SK-N-SH (cell line): Measurements from ENCODE around the gene SIRT2. TPM values are rescaled to one million over a fixed set of nuclear protein-coding genes. Genes with fewer than 3 reads are reported as not detected.
A peak's percentile ranks its signal among the peaks of the same experiment; 100 is the strongest.

Experiments
- CTCF ChIA-PET: fragments of 300-600, 350-600 bp; formaldehyde crosslinking; extraction: SDS; loops from one replicate; lab custom pipeline; 2021; lab: Yijun Ruan, JAX
- POLR2A ChIA-PET: fragments of 350-600 bp; sonication (Branson Sonifier 250); formaldehyde crosslinking; extraction: SDS; loops from one replicate; lab custom pipeline; 2020; ENCODE audit warnings: antibody characterized with exemption, inconsistent platforms; lab: Yijun Ruan, JAX
- DNase-seq: peaks from one replicate; pipeline ENCODE4 v3.0.0; 2012
- H2AFZ ChIP-seq: fragments of 200-600 bp; sonication (generic); 2 replicates; pipeline ENCODE4 v1.8.1; 2016; ENCODE audit warnings: antibody characterized with exemption, mild to moderate bottlenecking, low read depth
- H3F3A ChIP-seq: fragments of 200-600 bp; sonication (generic); replicated peaks from 2 replicates; pipeline ENCODE3; 2016; ENCODE audit warnings: antibody characterized with exemption, mild to moderate bottlenecking; ENCODE audit not compliant: insufficient read depth
- H3K27ac ChIP-seq, 2 experiments: fragments of 200-500 bp in 1 of 2; fragments of 200-600 bp in 1 of 2; sonication (Bioruptor generic) in 1 of 2; sonication (generic), shearing (Covaris generic) in 1 of 2; 2 replicates each; pipeline versions ENCODE4 v1.5.1 to v1.6.1; 2014 to 2016; ENCODE audit warnings: low read depth in 2 of 2, inconsistent platforms in 1 of 2, low read length in 1 of 2, mild to moderate bottlenecking in 1 of 2, mixed read lengths in 1 of 2
- H3K27me3 ChIP-seq: fragments of 200-600 bp; sonication (generic), shearing (Covaris generic); 2 replicates; pipeline ENCODE4 v1.6.1; 2016; ENCODE audit warnings: mixed run types; ENCODE audit not compliant: insufficient read depth
- H3K36me3 ChIP-seq, 2 experiments: fragments of 200-500 bp in 1 of 2; fragments of 200-600 bp in 1 of 2; sonication (Bioruptor generic) in 1 of 2; sonication (generic) in 1 of 2; replicated peaks in 1 of 2; 2 replicates each; pipeline versions ENCODE3 to v1.5.1; 2014 to 2016; ENCODE audit warnings: low read length in 1 of 2, mild to moderate bottlenecking in 1 of 2; ENCODE audit not compliant: insufficient read depth in 2 of 2, control insufficient read depth in 1 of 2
- H3K4me1 ChIP-seq, 2 experiments: fragments of 200-500 bp in 1 of 2; fragments of 200-600 bp in 1 of 2; sonication (Bioruptor generic) in 1 of 2; sonication (generic), shearing (Covaris generic) in 1 of 2; 2 replicates each; pipeline versions ENCODE4 v1.5.1 to v1.6.1; 2014 to 2016; ENCODE audit warnings: low read depth in 1 of 2, low read length in 1 of 2, mixed run types in 1 of 2; ENCODE audit not compliant: insufficient read depth in 2 of 2, control insufficient read depth in 1 of 2
- H3K4me2 ChIP-seq: fragments of 200-600 bp; sonication (generic), shearing (Covaris generic); 2 replicates; pipeline ENCODE4 v1.6.1; 2017; ENCODE audit warnings: mixed run types
- H3K4me3 ChIP-seq, 2 experiments: fragments of 200-500 bp in 1 of 2; fragments of 200-600 bp in 1 of 2; sonication (Bioruptor generic) in 1 of 2; sonication (generic), shearing (Covaris generic) in 1 of 2; 2 replicates each; pipeline versions ENCODE4 v1.5.1 to v1.8.1; 2014 to 2016; ENCODE audit warnings: low read depth in 2 of 2, inconsistent platforms in 1 of 2, low read length in 1 of 2, mild to moderate bottlenecking in 1 of 2, mixed read lengths in 1 of 2, moderate library complexity in 1 of 2
- H3K79me2 ChIP-seq: fragments of 200-600 bp; sonication (generic); 2 replicates; pipeline ENCODE4 v1.8.1; 2017; ENCODE audit warnings: mild to moderate bottlenecking; ENCODE audit not compliant: insufficient read depth
- H3K9ac ChIP-seq: fragments of 200-600 bp; sonication (generic); 2 replicates; pipeline ENCODE4 v1.6.1; 2017; ENCODE audit warnings: mixed run types
- H3K9me2 ChIP-seq: fragments of 200-600 bp; sonication (generic); 2 replicates; pipeline ENCODE4 v1.6.1; 2017; ENCODE audit warnings: mixed run types
- H3K9me3 ChIP-seq: fragments of 200-600 bp; sonication (generic); 2 replicates; pipeline ENCODE4 v1.6.1; 2017; ENCODE audit warnings: mixed run types, mild to moderate bottlenecking, moderate library complexity
- H4K20me1 ChIP-seq: fragments of 200-600 bp; sonication (generic); 2 replicates; pipeline ENCODE4 v1.6.1; 2017; ENCODE audit warnings: mild to moderate bottlenecking, mixed run types; ENCODE audit not compliant: insufficient read depth
- EP300 ChIP-seq, 2 experiments: IDR thresholded peaks; 2 replicates each; pipeline versions ENCODE4 v1.4.0 to v1.6.1; 2012; ENCODE audit warnings: borderline replicate concordance in 1 of 2, low read depth in 1 of 2, low read length in 1 of 2
- EZH2phosphoT487 ChIP-seq: fragments of 200-600 bp; sonication (generic); IDR thresholded peaks from 2 replicates; pipeline ENCODE4 v1.6.1; 2017; ENCODE audit warnings: low read depth, mixed run types, mild to moderate bottlenecking, antibody characterized with exemption, moderate library complexity, borderline replicate concordance
- FOXJ3 ChIP-seq: sonication (generic); formaldehyde crosslinking; IDR thresholded peaks from 2 replicates; pipeline ENCODE4 v1.5.1; 2020; ENCODE audit warnings: mild to moderate bottlenecking, missing genetic modification reagents
- FOXM1 ChIP-seq: IDR thresholded peaks from 2 replicates; pipeline ENCODE4 v1.4.0; 2012; ENCODE audit warnings: low read depth, mild to moderate bottlenecking
- GATA2 ChIP-seq: sonication (generic); formaldehyde crosslinking; IDR thresholded peaks from 2 replicates; pipeline ENCODE4 v1.5.0; 2020; ENCODE audit warnings: mild to moderate bottlenecking, missing genetic modification reagents
- JUND ChIP-seq: IDR thresholded peaks from 2 replicates; pipeline ENCODE4 v1.4.0; 2012
- MXI1 ChIP-seq: IDR thresholded peaks from 2 replicates; pipeline ENCODE4 v1.6.1; 2012; ENCODE audit warnings: mild to moderate bottlenecking, low read depth, low read length, improper control_type of control experiment
- NFIC ChIP-seq: IDR thresholded peaks from 2 replicates; pipeline ENCODE4 v1.4.0; 2012; ENCODE audit warnings: borderline replicate concordance
- NRF1 ChIP-seq: IDR thresholded peaks from 2 replicates; pipeline ENCODE4 v1.6.1; 2012; ENCODE audit warnings: low read depth, mild to moderate bottlenecking, low read length
- RAD21 ChIP-seq: IDR thresholded peaks from 2 replicates; pipeline ENCODE4 v1.6.1; 2012; ENCODE audit warnings: mild to moderate bottlenecking, low read length
- RCOR1 ChIP-seq: fragments of 150-350 bp; IDR thresholded peaks from 2 replicates; pipeline ENCODE4 v1.6.1; 2017; ENCODE audit warnings: antibody characterized with exemption, low read length
- RXRA ChIP-seq: IDR thresholded peaks from 2 replicates; pipeline ENCODE4 v1.4.0; 2012; ENCODE audit warnings: low read depth, mild to moderate bottlenecking, borderline replicate concordance
- SIN3A ChIP-seq: IDR thresholded peaks from 2 replicates; pipeline ENCODE4 v1.6.1; 2012; ENCODE audit warnings: low read depth, mild to moderate bottlenecking, low read length, moderate library complexity, borderline replicate concordance
- SMC3 ChIP-seq: IDR thresholded peaks from 2 replicates; pipeline ENCODE4 v1.6.1; 2012; ENCODE audit warnings: low read depth, low read length, improper control_type of control experiment
- TAF1 ChIP-seq: IDR thresholded peaks from 2 replicates; pipeline ENCODE4 v1.6.1; 2012; ENCODE audit warnings: low read depth, mild to moderate bottlenecking, low read length, moderate library complexity, borderline replicate concordance
- TCF12 ChIP-seq: IDR thresholded peaks from 2 replicates; pipeline ENCODE4 v1.4.0; 2012
- TEAD4 ChIP-seq: IDR thresholded peaks from 2 replicates; pipeline ENCODE4 v1.4.0; 2012; ENCODE audit warnings: mild to moderate bottlenecking, borderline replicate concordance; ENCODE audit not compliant: insufficient read depth
- WGBS: methylation state at CpG from one replicate; pipeline ENCODE4 v1.1.6; 2017; ENCODE audit warnings: low lambda C conversion rate; 5-methylcytosine and 5-hydroxymethylcytosine counted together
- polyA plus RNA-seq, 3 experiments: library from polyadenylated mRNA; depleted of rRNA; stranded (reverse); fragments of >200 nt; gene quantifications; 2 replicates each; pipeline ENCODE4 v1.2.3, GENCODE V29; 2012
- TF ChIP-seq, protein P1 (sequence below): IDR thresholded peaks from 2 replicates; pipeline ENCODE4 v1.4.0; 2012; ENCODE audit warnings: low read depth, borderline replicate concordance
- TF ChIP-seq, protein P2 (sequence below): IDR thresholded peaks from 2 replicates; pipeline ENCODE4 v1.6.1; 2012; ENCODE audit warnings: mild to moderate bottlenecking, low read depth, low read length, moderate library complexity
- TF ChIP-seq, protein P3 (sequence below): IDR thresholded peaks from 2 replicates; pipeline ENCODE4 v1.4.0; 2012; ENCODE audit warnings: low read depth
- TF ChIP-seq, protein P4 (sequence below): fragments of 150-350 bp; IDR thresholded peaks from 2 replicates; pipeline ENCODE4 v1.6.1; 2016; ENCODE audit warnings: mild to moderate bottlenecking, low read depth, low read length
- TF ChIP-seq, protein P5 (sequence below): fragments of 200-600 bp; sonication (generic); IDR thresholded peaks from 2 replicates; pipeline ENCODE4 v1.6.1; 2017; ENCODE audit warnings: antibody characterized with exemption, mild to moderate bottlenecking, moderate library complexity

The SIRT2 gene
- polyA plus RNA-seq, 1 of the 3 experiments (the other 2 are of a cell fraction): 39.3 TPM

DNA sequence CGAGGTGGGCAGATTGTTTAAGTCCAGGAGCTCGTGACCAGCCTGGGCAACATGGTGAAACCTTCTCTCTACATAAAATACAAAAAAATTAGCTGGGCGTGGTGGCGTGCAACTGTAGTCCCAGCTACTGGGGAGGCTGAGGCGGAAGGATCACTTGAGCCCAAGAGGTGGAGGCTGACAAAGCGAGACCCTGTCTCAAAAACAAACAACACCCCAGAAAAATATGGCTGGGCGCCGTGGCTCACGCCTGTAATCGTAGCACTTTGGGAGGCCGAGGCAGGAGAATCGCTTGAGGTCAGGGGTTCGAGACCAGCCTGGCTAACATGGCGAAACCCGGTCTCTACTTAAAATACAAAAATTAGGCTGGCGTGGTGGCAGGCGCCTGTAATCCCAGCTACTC is 46.2 kb downstream of the SIRT2 start (continued):
- TF ChIP-seq EZH2phosphoT487 (no peak), RXRA (no peak), SMC3 (no peak), EP300 (IDR thresholded peaks at IDR 0.05; ENCODE audit: borderline replicate concordance in 1 of 2, low read depth in 1 of 2, low read length in 1 of 2) (no peak), TEAD4 (no peak), MXI1 (no peak), NRF1 (no peak)
- TF ChIP-seq, protein P1, sequence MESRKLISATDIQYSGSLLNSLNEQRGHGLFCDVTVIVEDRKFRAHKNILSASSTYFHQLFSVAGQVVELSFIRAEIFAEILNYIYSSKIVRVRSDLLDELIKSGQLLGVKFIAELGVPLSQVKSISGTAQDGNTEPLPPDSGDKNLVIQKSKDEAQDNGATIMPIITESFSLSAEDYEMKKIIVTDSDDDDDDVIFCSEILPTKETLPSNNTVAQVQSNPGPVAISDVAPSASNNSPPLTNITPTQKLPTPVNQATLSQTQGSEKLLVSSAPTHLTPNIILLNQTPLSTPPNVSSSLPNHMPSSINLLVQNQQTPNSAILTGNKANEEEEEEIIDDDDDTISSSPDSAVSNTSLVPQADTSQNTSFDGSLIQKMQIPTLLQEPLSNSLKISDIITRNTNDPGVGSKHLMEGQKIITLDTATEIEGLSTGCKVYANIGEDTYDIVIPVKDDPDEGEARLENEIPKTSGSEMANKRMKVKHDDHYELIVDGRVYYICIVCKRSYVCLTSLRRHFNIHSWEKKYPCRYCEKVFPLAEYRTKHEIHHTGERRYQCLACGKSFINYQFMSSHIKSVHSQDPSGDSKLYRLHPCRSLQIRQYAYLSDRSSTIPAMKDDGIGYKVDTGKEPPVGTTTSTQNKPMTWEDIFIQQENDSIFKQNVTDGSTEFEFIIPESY: no peak

DNA sequence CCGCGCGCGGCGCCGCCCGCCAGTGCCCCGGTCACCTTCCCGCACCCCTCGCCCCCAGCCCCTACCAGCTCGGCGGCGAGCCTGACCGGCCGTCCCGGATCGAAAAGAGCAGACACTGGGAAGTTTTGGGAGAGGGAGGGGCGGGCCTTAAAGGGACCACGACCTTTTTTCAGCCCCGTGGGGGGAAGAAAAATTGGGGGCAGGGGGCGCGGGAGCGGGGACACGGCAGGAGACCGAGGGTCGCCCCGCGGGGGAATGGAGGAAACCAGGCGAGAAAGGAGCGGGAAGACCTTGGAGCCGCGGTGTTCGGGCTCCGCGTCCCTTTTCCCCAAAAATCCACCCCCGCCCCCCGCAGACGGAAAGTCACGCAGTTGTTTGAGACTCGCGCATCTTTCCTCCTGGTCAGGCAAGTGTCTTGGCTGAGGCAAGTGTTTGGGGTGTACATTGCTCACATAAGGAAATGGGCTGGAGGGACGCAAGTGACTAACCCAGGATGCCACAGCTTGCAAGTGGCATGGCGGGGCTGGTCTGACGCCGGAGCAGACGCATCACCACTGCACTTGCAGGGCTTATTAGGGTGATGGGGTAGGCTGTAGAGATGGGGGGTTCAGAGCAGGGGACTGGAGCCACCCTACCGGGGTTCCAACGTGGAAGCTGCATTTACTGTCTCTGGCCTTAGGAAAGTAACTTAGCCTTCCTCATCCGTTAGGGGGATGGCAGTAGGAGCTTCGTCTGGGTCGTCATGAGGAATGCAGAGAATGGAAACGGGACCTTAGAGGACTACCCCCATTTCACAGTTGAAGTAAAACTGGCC is 47.0 kb downstream of the SIRT2 start:
- ChIA-PET POLR2A (interaction anchor here (1.9 kb wide), 1 partner anchor 11 kb away, joined by 10 read pairs; no protein-coding TSS in a partner anchor), CTCF (interaction anchor here (1.3 to 3.3 kb wide), 3 partner anchors 17 to 77 kb away, joined by 7 to 15 read pairs (median 10); partner anchors contain the start of genes MRPS12 and SARS2)
- peak overlapping the region; percentile 97 for H2AFZ ChIP-seq
- TF ChIP-seq JUND: no peak
- TF ChIP-seq RCOR1: no peak
- TF ChIP-seq, protein P2, sequence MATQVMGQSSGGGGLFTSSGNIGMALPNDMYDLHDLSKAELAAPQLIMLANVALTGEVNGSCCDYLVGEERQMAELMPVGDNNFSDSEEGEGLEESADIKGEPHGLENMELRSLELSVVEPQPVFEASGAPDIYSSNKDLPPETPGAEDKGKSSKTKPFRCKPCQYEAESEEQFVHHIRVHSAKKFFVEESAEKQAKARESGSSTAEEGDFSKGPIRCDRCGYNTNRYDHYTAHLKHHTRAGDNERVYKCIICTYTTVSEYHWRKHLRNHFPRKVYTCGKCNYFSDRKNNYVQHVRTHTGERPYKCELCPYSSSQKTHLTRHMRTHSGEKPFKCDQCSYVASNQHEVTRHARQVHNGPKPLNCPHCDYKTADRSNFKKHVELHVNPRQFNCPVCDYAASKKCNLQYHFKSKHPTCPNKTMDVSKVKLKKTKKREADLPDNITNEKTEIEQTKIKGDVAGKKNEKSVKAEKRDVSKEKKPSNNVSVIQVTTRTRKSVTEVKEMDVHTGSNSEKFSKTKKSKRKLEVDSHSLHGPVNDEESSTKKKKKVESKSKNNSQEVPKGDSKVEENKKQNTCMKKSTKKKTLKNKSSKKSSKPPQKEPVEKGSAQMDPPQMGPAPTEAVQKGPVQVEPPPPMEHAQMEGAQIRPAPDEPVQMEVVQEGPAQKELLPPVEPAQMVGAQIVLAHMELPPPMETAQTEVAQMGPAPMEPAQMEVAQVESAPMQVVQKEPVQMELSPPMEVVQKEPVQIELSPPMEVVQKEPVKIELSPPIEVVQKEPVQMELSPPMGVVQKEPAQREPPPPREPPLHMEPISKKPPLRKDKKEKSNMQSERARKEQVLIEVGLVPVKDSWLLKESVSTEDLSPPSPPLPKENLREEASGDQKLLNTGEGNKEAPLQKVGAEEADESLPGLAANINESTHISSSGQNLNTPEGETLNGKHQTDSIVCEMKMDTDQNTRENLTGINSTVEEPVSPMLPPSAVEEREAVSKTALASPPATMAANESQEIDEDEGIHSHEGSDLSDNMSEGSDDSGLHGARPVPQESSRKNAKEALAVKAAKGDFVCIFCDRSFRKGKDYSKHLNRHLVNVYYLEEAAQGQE: no peak
- TF ChIP-seq, protein P3, sequence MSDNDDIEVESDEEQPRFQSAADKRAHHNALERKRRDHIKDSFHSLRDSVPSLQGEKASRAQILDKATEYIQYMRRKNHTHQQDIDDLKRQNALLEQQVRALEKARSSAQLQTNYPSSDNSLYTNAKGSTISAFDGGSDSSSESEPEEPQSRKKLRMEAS: 0 out of 2 replicates have a peak, but pooled peaks have one; percentile 8
- TF ChIP-seq TAF1: peak; percentile 46
- TF ChIP-seq RAD21: no peak; the same call in 1 of the 2 replicates
- TF ChIP-seq FOXM1: no peak
- TF ChIP-seq, protein P4, sequence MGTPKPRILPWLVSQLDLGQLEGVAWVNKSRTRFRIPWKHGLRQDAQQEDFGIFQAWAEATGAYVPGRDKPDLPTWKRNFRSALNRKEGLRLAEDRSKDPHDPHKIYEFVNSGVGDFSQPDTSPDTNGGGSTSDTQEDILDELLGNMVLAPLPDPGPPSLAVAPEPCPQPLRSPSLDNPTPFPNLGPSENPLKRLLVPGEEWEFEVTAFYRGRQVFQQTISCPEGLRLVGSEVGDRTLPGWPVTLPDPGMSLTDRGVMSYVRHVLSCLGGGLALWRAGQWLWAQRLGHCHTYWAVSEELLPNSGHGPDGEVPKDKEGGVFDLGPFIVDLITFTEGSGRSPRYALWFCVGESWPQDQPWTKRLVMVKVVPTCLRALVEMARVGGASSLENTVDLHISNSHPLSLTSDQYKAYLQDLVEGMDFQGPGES: no peak
- no peak for TF ChIP-seq SIN3A
- no peak for TF ChIP-seq NFIC
- no peak for TF ChIP-seq FOXJ3
- TF ChIP-seq TCF12: no peak
- TF ChIP-seq, protein P5, sequence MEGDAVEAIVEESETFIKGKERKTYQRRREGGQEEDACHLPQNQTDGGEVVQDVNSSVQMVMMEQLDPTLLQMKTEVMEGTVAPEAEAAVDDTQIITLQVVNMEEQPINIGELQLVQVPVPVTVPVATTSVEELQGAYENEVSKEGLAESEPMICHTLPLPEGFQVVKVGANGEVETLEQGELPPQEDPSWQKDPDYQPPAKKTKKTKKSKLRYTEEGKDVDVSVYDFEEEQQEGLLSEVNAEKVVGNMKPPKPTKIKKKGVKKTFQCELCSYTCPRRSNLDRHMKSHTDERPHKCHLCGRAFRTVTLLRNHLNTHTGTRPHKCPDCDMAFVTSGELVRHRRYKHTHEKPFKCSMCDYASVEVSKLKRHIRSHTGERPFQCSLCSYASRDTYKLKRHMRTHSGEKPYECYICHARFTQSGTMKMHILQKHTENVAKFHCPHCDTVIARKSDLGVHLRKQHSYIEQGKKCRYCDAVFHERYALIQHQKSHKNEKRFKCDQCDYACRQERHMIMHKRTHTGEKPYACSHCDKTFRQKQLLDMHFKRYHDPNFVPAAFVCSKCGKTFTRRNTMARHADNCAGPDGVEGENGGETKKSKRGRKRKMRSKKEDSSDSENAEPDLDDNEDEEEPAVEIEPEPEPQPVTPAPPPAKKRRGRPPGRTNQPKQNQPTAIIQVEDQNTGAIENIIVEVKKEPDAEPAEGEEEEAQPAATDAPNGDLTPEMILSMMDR: no peak
- TF ChIP-seq GATA2: no peak

More for the DNA sequence above, 47.0 kb downstream of the SIRT2 start:
- peak overlapping the region; percentile 64 to 87 for H3K4me3 ChIP-seq
- peak; percentile 43 for DNase-seq
- 3% methylated on average over 27 of the region's 52 CpGs for WGBS
- H3K27me3 ChIP-seq: no peaks in the 10 kb centered on the region
- peaks cover 24% of the 10 kb centered on the region for H3K79me2 ChIP-seq
- peaks cover 20% of the 10 kb centered on the region for H3F3A ChIP-seq
- H3K36me3 ChIP-seq: peaks cover 4 to 10% of the 10 kb centered on the region in 2 experiments
- no peaks in the 10 kb centered on the region for H3K9me2 ChIP-seq
- H4K20me1 ChIP-seq: peaks cover 17% of the 10 kb centered on the region
- peak overlapping the region; percentile 91 to 95 for H3K27ac ChIP-seq
- peaks cover 16 to 26% of the 10 kb centered on the region in 2 experiments; a peak in 1 of 4 replicates for H3K4me1 ChIP-seq
- H3K4me2 ChIP-seq: peak overlapping the region; percentile 98
- H3K9ac ChIP-seq: peak overlapping the region; percentile 97
- no peaks in the 10 kb centered on the region for H3K9me3 ChIP-seq
